B cell (primary cell): Measurements from ENCODE around the gene ZNF483. TPM values are rescaled to one million over a fixed set of nuclear protein-coding genes. Genes with fewer than 3 reads are reported as not detected.

Source experiments
- ATAC-seq: fragments of 200-7000 bp; cut with Tn5 transposase; one replicate; pipeline ENCODE4 v1.10.0; 2021; ENCODE audit warnings: low read depth, mild to moderate bottlenecking, moderate number of reproducible peaks, moderate library complexity
- CTCF ChIA-PET: fragments of 350-600 bp; sonication (Branson Sonifier 250); formaldehyde crosslinking; loops from one replicate; lab custom pipeline; 2021; ENCODE audit warnings: antibody characterized with exemption, inconsistent platforms; lab: Charles Lee
- POLR2A ChIA-PET: fragments of 350-600 bp; sonication (Branson Sonifier 250); formaldehyde crosslinking; loops from one replicate; lab custom pipeline; 2021; ENCODE audit warnings: antibody characterized with exemption; lab: Charles Lee
- DNase-seq: peaks from one replicate; pipeline ENCODE4 v3.0.0; 2013
- H2AFZ ChIP-seq: 2 replicates; pipeline ENCODE4 v1.6.1; 2012; ENCODE audit warnings: mild to moderate bottlenecking, low read depth, low read length; ENCODE audit not compliant: insufficient read depth, poor library complexity, severe bottlenecking
- H3K27ac ChIP-seq, 2 donors: 1 replicate in 1 of 2; 2 replicates in 1 of 2; pipeline ENCODE4 v1.5.1; 2012 to 2013; ENCODE audit warnings: low read length in 2 of 2, mild to moderate bottlenecking in 2 of 2, moderate library complexity in 1 of 2
- H3K27me3 ChIP-seq, 4 experiments: fragments of 200-600 bp in 1 of 4; sonication (generic) in 1 of 4; replicated peaks in 1 of 4; 1 replicate in 2 of 4; 2 replicates in 2 of 4; pipeline versions ENCODE4 v1.6.1 to v1.7.0; 2013 to 2016; ENCODE audit warnings: low read length in 3 of 4, mild to moderate bottlenecking in 2 of 4, mixed read lengths in 1 of 4, moderate library complexity in 1 of 4; ENCODE audit not compliant: insufficient read depth in 4 of 4, control insufficient read depth in 3 of 4; ENCODE audit errors: control extremely low read depth in 1 of 4
- H3K36me3 ChIP-seq, 2 experiments: replicated peaks in 1 of 2; 1 replicate in 1 of 2; 2 replicates in 1 of 2; pipeline versions ENCODE4 v1.6.1 to v1.7.1; 2013; ENCODE audit warnings: low read length in 1 of 2; ENCODE audit not compliant: insufficient read depth in 2 of 2, control insufficient read depth in 1 of 2; ENCODE audit errors: control extremely low read depth in 1 of 2, extremely low read depth in 1 of 2
- H3K4me1 ChIP-seq, 2 donors: fragments of 200-600 bp in 1 of 2; sonication (generic) in 1 of 2; 1 replicate in 1 of 2; 2 replicates in 1 of 2; pipeline versions ENCODE4 v1.5.1 to v1.6.1; 2013 to 2017; ENCODE audit warnings: low read length in 2 of 2; ENCODE audit not compliant: control insufficient read depth in 2 of 2, insufficient read depth in 2 of 2
- H3K4me2 ChIP-seq: replicated peaks from 2 replicates; pipeline ENCODE3; 2012; ENCODE audit warnings: mild to moderate bottlenecking, low read depth, low read length; ENCODE audit not compliant: poor library complexity, severe bottlenecking
- H3K4me3 ChIP-seq, 5 experiments: fragments of 200-600 bp in 1 of 5; sonication (generic) in 1 of 5; 1 replicate in 3 of 5; 2 replicates in 2 of 5; pipeline versions ENCODE4 v1.5.1 to v1.7.0; 2011 to 2016; ENCODE audit warnings: low read length in 4 of 5, mild to moderate bottlenecking in 4 of 5, low read depth in 2 of 5, control low read depth in 1 of 5, moderate library complexity in 1 of 5; ENCODE audit not compliant: insufficient read depth in 1 of 5; ENCODE audit errors: control extremely low read depth in 1 of 5, extremely low read depth in 1 of 5
- H3K79me2 ChIP-seq: fragments of 200-600 bp; sonication (generic); one replicate; pipeline ENCODE4 v1.6.0; 2016; ENCODE audit warnings: low read length; ENCODE audit not compliant: control insufficient read depth, insufficient read depth
- H3K9ac ChIP-seq: fragments of 200-600 bp; sonication (generic); 2 replicates; pipeline ENCODE4 v1.6.1; 2017; ENCODE audit warnings: mild to moderate bottlenecking, low read length, moderate library complexity
- H3K9me3 ChIP-seq, 3 donors: one replicate each; pipeline versions ENCODE4 v1.6.1 to v1.7.1; 2013; ENCODE audit warnings: low read length in 2 of 3; ENCODE audit not compliant: control insufficient read depth in 2 of 3, insufficient read depth in 1 of 3; ENCODE audit errors: control extremely low read depth in 1 of 3
- H4K20me1 ChIP-seq: 2 replicates; pipeline ENCODE4 v1.6.0; 2012; ENCODE audit warnings: mild to moderate bottlenecking, low read length; ENCODE audit not compliant: insufficient read depth, control insufficient read depth, poor library complexity, severe bottlenecking
- H3K27ac Mint-ChIP-seq: one replicate; pipeline ENCODE4 v1.8.0; 2021; ENCODE audit warnings: mixed read lengths
- H3K27me3 Mint-ChIP-seq: one replicate; pipeline ENCODE4 v1.8.0; 2021; ENCODE audit warnings: mixed read lengths
- H3K4me1 Mint-ChIP-seq: one replicate; pipeline ENCODE4 v1.8.0; 2021; ENCODE audit warnings: mixed read lengths
- H3K4me3 Mint-ChIP-seq: one replicate; pipeline ENCODE4 v1.8.0; 2021; ENCODE audit warnings: mixed read lengths
- H3K9me3 Mint-ChIP-seq: one replicate; pipeline ENCODE4 v1.8.0; 2022; ENCODE audit warnings: mixed read lengths; ENCODE audit not compliant: insufficient read depth
- EZH2 ChIP-seq: IDR thresholded peaks from 2 replicates; pipeline ENCODE4 v1.6.1; 2012; ENCODE audit warnings: borderline replicate concordance, low read depth, mild to moderate bottlenecking, moderate library complexity, low read length; ENCODE audit not compliant: insufficient read depth, poor library complexity, severe bottlenecking
- WGBS: methylation state at CpG from one replicate; pipeline ENCODE4 v1.1.5; 2013; ENCODE audit warnings: missing lambda C conversion rate; ENCODE audit not compliant: insufficient coverage; 5-methylcytosine and 5-hydroxymethylcytosine counted together
- intact Hi-C: fragments of 100-400 bp; cut with micrococcal nuclease; formaldehyde crosslinking; loops from one replicate; pipeline ENCODE4 v1.10.0; 2022
- polyA plus RNA-seq: library from polyadenylated mRNA; depleted of rRNA; stranded (reverse); fragments of >200 nt; gene quantifications from 2 replicates; pipeline ENCODE4 v1.2.3, GENCODE V29; 2012
- total RNA-seq, 2 donors: library from RNA; stranded (reverse); fragments of 120-200 nt in 1 of 2; gene quantifications; 1 replicate in 1 of 2; 2 replicates in 1 of 2; pipeline versions ENCODE4 v1.2.3 to v1.2.4, GENCODE V29; 2013 to 2022
- TF ChIP-seq, protein P1 (sequence below): fragments of 200-600 bp; IDR thresholded peaks from one replicate; pipeline ENCODE4 v1.8.0; 2022; ENCODE audit warnings: antibody characterized with exemption, mild to moderate bottlenecking

Gene ZNF483
- total and polyA plus RNA-seq, 2 donors (not counting 1 experiment from before 2014, with no cell fraction given), result 0.43 to 3.0 TPM

DNA sequence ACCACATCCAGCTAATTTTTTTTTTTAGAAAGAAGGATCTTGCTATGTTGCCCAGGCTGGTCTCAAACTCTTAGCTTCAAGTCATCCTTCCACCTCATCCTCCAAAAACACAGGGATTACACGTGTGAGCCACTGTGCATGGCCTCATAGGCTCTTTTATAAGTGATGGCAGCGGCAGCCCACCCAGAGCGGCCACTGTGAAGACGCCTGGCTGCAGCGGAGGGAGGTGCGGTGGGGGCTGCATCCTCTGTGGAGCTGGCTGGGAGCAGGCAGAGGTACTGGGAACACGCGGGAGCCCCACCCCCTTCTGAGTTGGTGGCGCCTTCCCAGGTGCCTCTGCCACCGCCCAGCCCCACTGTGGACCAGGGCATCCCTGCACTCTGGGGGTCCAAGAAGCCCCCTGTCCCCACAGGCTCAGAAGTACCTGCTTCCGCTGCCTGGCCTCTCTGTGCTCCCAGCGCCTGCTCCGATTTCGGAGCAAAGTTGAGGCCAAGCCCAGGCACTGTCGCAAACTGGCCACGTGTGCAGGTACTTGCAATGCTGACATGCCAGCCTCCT, 23.9 kb upstream of the ZNF483 start:
- no peaks in the 10 kb centered on the region for H3K9me3 Mint-ChIP-seq
- CTCF ChIA-PET, result no interaction called here
- no peak for ATAC-seq

DNA sequence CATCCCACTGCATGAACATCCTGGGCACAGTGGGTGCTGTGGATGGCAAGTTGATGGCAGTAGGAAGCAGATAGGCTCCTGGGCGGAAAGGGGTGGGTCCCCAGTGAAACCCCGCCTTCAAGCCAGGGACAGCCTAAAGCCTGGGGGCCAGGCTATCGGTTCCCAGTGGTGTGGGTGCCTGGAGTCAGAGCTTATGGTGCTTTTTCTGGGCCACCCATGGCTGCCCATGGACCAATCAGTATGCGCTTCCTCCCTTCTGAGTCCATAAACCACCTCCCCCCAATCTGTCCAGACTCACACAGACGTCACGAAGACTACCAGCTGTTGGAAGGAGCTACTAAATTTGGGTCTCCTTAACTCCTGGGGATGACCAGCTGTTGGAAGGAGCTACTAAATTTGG, 23.3 kb upstream of the ZNF483 start:
- TF ChIP-seq, protein P1, sequence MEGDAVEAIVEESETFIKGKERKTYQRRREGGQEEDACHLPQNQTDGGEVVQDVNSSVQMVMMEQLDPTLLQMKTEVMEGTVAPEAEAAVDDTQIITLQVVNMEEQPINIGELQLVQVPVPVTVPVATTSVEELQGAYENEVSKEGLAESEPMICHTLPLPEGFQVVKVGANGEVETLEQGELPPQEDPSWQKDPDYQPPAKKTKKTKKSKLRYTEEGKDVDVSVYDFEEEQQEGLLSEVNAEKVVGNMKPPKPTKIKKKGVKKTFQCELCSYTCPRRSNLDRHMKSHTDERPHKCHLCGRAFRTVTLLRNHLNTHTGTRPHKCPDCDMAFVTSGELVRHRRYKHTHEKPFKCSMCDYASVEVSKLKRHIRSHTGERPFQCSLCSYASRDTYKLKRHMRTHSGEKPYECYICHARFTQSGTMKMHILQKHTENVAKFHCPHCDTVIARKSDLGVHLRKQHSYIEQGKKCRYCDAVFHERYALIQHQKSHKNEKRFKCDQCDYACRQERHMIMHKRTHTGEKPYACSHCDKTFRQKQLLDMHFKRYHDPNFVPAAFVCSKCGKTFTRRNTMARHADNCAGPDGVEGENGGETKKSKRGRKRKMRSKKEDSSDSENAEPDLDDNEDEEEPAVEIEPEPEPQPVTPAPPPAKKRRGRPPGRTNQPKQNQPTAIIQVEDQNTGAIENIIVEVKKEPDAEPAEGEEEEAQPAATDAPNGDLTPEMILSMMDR, result no peak
- TF ChIP-seq EZH2, result no peak
- Histone ChIP-seq H3K9ac (no peak overlapping the region), H3K9me3 (peaks cover 0 to 14% (median 0%) of the 10 kb centered on the region in 3 donors), H3K27me3 (peaks cover 0 to 4% (median 0%) of the 10 kb centered on the region in 4 experiments), H3K36me3 (no peaks in the 10 kb centered on the region), H3K4me3 (no peak overlapping the region), H3K27ac (no peak overlapping the region), H3K4me1 (no peaks in the 10 kb centered on the region), H3K79me2 (no peaks in the 10 kb centered on the region), H2AFZ (no peak overlapping the region), H3K4me2 (no peak overlapping the region), H4K20me1 (no peaks in the 10 kb centered on the region)
- ATAC-seq (no peak), DNase-seq (no peak)
- Mint-ChIP-seq H3K4me3 (no peak overlapping the region), H3K9me3 (no peaks in the 10 kb centered on the region), H3K27ac (no peak overlapping the region), H3K4me1 (no peaks in the 10 kb centered on the region), H3K27me3 (peaks cover 13% of the 10 kb centered on the region)
- WGBS, result 92% methylated on average over 4 of the region's 6 CpGs
- POLR2A ChIA-PET, result no interaction called here
- intact Hi-C loops, result no loop called here
- CTCF ChIA-PET, result no interaction called here

More for the DNA sequence above, 23.9 kb upstream of the ZNF483 start:
- Histone ChIP-seq H3K9me3 (peaks cover 0 to 14% (median 0%) of the 10 kb centered on the region in 3 donors), H3K4me1 (no peaks in the 10 kb centered on the region), H4K20me1 (no peaks in the 10 kb centered on the region), H3K27me3 (peaks cover 0 to 4% (median 0%) of the 10 kb centered on the region in 4 experiments), H2AFZ (no peak overlapping the region), H3K36me3 (no peaks in the 10 kb centered on the region), H3K9ac (no peak overlapping the region), H3K27ac (no peak overlapping the region), H3K4me3 (no peak overlapping the region), H3K79me2 (no peaks in the 10 kb centered on the region), H3K4me2 (no peak overlapping the region)
- TF ChIP-seq EZH2, result no peak
- TF ChIP-seq, protein P1, result no peak
- Mint-ChIP-seq H3K27me3 (peaks cover 15% of the 10 kb centered on the region), H3K27ac (no peak overlapping the region), H3K4me1 (no peaks in the 10 kb centered on the region), H3K4me3 (no peak overlapping the region)
- POLR2A ChIA-PET, result no interaction called here
- 94% methylated on average over 16 of the region's 16 CpGs for WGBS
- no peak for DNase-seq
- intact Hi-C loops, result no loop called here
